ENCODE measurements around the gene PITX1. TPM values are rescaled to one million over a fixed set of nuclear protein-coding genes. Genes with fewer than 3 reads are reported as not detected.
"Not testable (repeated sequence)": the region's sequence is repeated elsewhere in the genome, so short reads cannot be mapped to it uniquely, and the experiment has no call there.

Gene PITX1
- not detected for total RNA-seq

- intact Hi-C loops (cut with DNase I) = no loop called here
- H3K27ac ChIP-seq = no peak within 1 kb of the TSS
- TF ChIP-seq CTCF (IDR thresholded peaks at IDR 0.05) = no peak
- no peak for TF ChIP-seq POLR2A (IDR thresholded peaks at IDR 0.05)
- peaks cover 42% of the 10 kb centered on the region for H3K4me1 ChIP-seq
- H3K36me3 ChIP-seq (replicated peaks in 1 of 2; ENCODE audit: insufficient read depth in 1 of 2, low read depth in 2 of 2) = no peaks in the 10 kb centered on the region
- H3K4me3 ChIP-seq = peak within 1 kb of the TSS in 1 of 2 donors; percentile 20
- ATAC-seq (peak; percentile 30), DNase-seq (peak in 1 of 4 donors; percentile 14)
- no peaks in the 10 kb centered on the region for H3K9me3 ChIP-seq
- H3K27me3 ChIP-seq = peaks cover 0 to 67% of the 10 kb centered on the region in 2 donors
- 0% methylated on average over 45 of the region's 49 CpGs; no CpG with 5 or more reads in 1 of the 2 donors for WGBS, 2 donors
Observed at GRCh38 chr5:135033901-135034235, at the start of gene PITX1. Gene PITX1 (minus strand): TSS chr5:135034228. CDS start chr5:135033881, 347 bp downstream.

GRCh38 chr5:135083334-135083733 lies 49.3 kb upstream of the PITX1 start:
- H3K27ac ChIP-seq; DNase-seq; intact Hi-C loops (cut with DNase I); H3K9me3 ChIP-seq; H3K4me3 ChIP-seq; H3K4me1 ChIP-seq; ATAC-seq; H3K36me3 ChIP-seq (replicated peaks in 1 of 2; ENCODE audit: insufficient read depth in 1 of 2, low read depth in 2 of 2); H3K27me3 ChIP-seq: not testable (repeated sequence)
- WGBS, 2 donors = 60 to 66% methylated on average over 3 of the region's 3 CpGs

- no peaks in the 10 kb centered on the region for H3K9me3 ChIP-seq
- intact Hi-C loops (cut with DNase I) = no loop called here
- H3K4me1 ChIP-seq = no peaks in the 10 kb centered on the region
- no peak for TF ChIP-seq POLR2A (IDR thresholded peaks at IDR 0.05)
- no peak for TF ChIP-seq CTCF (IDR thresholded peaks at IDR 0.05)
- H3K27me3 ChIP-seq = no peaks in the 10 kb centered on the region
- no peaks in the 10 kb centered on the region for H3K36me3 ChIP-seq (replicated peaks in 1 of 2; ENCODE audit: insufficient read depth in 1 of 2, low read depth in 2 of 2)
- WGBS, 2 donors = 70 to 71% methylated on average over 2 of the region's 2 CpGs
- DNase-seq (no peak), ATAC-seq (no peak)
- H3K4me3 ChIP-seq = no peak overlapping the region
- no peak overlapping the region for H3K27ac ChIP-seq
Observed at GRCh38 chr5:135081240-135081639, 47.2 kb upstream of the PITX1 start.

- no peak for TF ChIP-seq CTCF (IDR thresholded peaks at IDR 0.05)
- TF ChIP-seq POLR2A (IDR thresholded peaks at IDR 0.05) = no peak
- H3K36me3 ChIP-seq (replicated peaks in 1 of 2; ENCODE audit: insufficient read depth in 1 of 2, low read depth in 2 of 2) = no peaks in the 10 kb centered on the region
- ATAC-seq (no peak), DNase-seq (no peak)
- WGBS, 2 donors = 78 to 85% methylated on average over 2 of the region's 2 CpGs
- H3K27me3 ChIP-seq = no peaks in the 10 kb centered on the region
- H3K9me3 ChIP-seq = no peaks in the 10 kb centered on the region
- no peak overlapping the region for H3K4me3 ChIP-seq
- intact Hi-C loops (cut with DNase I) = no loop called here
- H3K27ac ChIP-seq = no peak overlapping the region
- H3K4me1 ChIP-seq = no peaks in the 10 kb centered on the region
Observed at GRCh38 chr5:135079760-135080159, 45.7 kb upstream of the PITX1 start.

- DNase-seq = no peak
- no peaks in the 10 kb centered on the region for H3K27me3 ChIP-seq
- H3K36me3 ChIP-seq (replicated peaks in 1 of 2; ENCODE audit: insufficient read depth in 1 of 2, low read depth in 2 of 2) = no peaks in the 10 kb centered on the region
- WGBS, 2 donors = 60 to 79% methylated on average over 3 of the region's 3 CpGs
- intact Hi-C loops (cut with DNase I) = no loop called here
- ATAC-seq = no peak
- H3K4me1 ChIP-seq = no peaks in the 10 kb centered on the region
- TF ChIP-seq CTCF (IDR thresholded peaks at IDR 0.05) (no peak), POLR2A (IDR thresholded peaks at IDR 0.05) (no peak)
- no peak overlapping the region for H3K4me3 ChIP-seq
- H3K27ac ChIP-seq = no peak overlapping the region
- no peaks in the 10 kb centered on the region for H3K9me3 ChIP-seq
Observed at GRCh38 chr5:135079099-135079681, 45.2 kb upstream of the PITX1 start.
